OCI-LY1 (cell line): ENCODE data around the gene KCNE2.

Source experiments
- H2AFZ ChIP-seq: fragments of 200-600 bp; sonication (generic), shearing (Covaris generic); 2 replicates; pipeline ENCODE4 v1.6.0; 2014; ENCODE audit warnings: antibody characterized with exemption, mild to moderate bottlenecking, low read length
- H3F3A ChIP-seq: fragments of 200-600 bp; sonication (generic), shearing (Covaris generic); 2 replicates; pipeline ENCODE4 v1.6.0; 2014; ENCODE audit warnings: mild to moderate bottlenecking, antibody characterized with exemption, low read length, moderate library complexity; ENCODE audit not compliant: insufficient read depth
- H3K27ac ChIP-seq: fragments of 200-600 bp; sonication (generic); 2 replicates; pipeline ENCODE4 v1.5.1; 2014; ENCODE audit warnings: low read length, mixed run types, mild to moderate bottlenecking, low read depth; ENCODE audit not compliant: poor library complexity, severe bottlenecking
- H3K27me3 ChIP-seq: fragments of 200-600 bp; sonication (generic); 2 replicates; pipeline ENCODE4 v1.6.0; 2014; ENCODE audit warnings: antibody characterized with exemption, mild to moderate bottlenecking, low read length, moderate library complexity; ENCODE audit not compliant: insufficient read depth
- H3K36me3 ChIP-seq: fragments of 200-600 bp; sonication (generic); 2 replicates; pipeline ENCODE4 v1.6.1; 2014; ENCODE audit warnings: mild to moderate bottlenecking, antibody characterized with exemption, low read length, moderate library complexity, mixed read lengths; ENCODE audit not compliant: insufficient read depth
- H3K4me1 ChIP-seq: fragments of 200-600 bp; sonication (generic); 2 replicates; pipeline ENCODE4 v1.5.1; 2014; ENCODE audit warnings: mild to moderate bottlenecking, low read length, moderate library complexity; ENCODE audit not compliant: insufficient read depth, severe bottlenecking
- H3K4me2 ChIP-seq: fragments of 200-600 bp; sonication (generic), shearing (Covaris generic); 2 replicates; pipeline ENCODE4 v1.6.1; 2014; ENCODE audit warnings: low read length
- H3K4me3 ChIP-seq: fragments of 200-600 bp; sonication (generic); 2 replicates; pipeline ENCODE4 v1.5.1; 2014; ENCODE audit warnings: low read length, low read depth, mild to moderate bottlenecking, mixed read lengths; ENCODE audit not compliant: poor library complexity, severe bottlenecking
- H3K79me2 ChIP-seq: fragments of 200-600 bp; shearing (Covaris generic); 2 replicates; pipeline ENCODE4 v1.6.1; 2016; ENCODE audit warnings: mixed run types, low read length, mixed read lengths; ENCODE audit not compliant: insufficient read depth
- H3K9ac ChIP-seq: fragments of 200-600 bp; sonication (generic), shearing (Covaris generic); 2 replicates; pipeline ENCODE4 v1.6.1; 2014; ENCODE audit warnings: mild to moderate bottlenecking, low read length, mixed read lengths
- H3K9me2 ChIP-seq: fragments of 200-600 bp; sonication (generic), shearing (Covaris generic); 2 replicates; pipeline ENCODE4 v1.6.1; 2014; ENCODE audit warnings: low read depth, mild to moderate bottlenecking, low read length, mixed read lengths
- H3K9me3 ChIP-seq: fragments of 200-600 bp; shearing (Covaris generic); 2 replicates; pipeline ENCODE4 v1.6.1; 2014; ENCODE audit warnings: low read length, mixed read lengths
- H4K20me1 ChIP-seq: fragments of 200-600 bp; sonication (generic), shearing (Covaris generic); 2 replicates; pipeline ENCODE4 v1.6.0; 2016; ENCODE audit warnings: mild to moderate bottlenecking, low read length; ENCODE audit not compliant: insufficient read depth
- EZH2 ChIP-seq: fragments of 200-600 bp; sonication (generic), shearing (Covaris generic); IDR thresholded peaks from 2 replicates; pipeline ENCODE4 v1.8.0; 2017; ENCODE audit warnings: borderline replicate concordance, mixed run types, mild to moderate bottlenecking, antibody characterized with exemption, low read length, moderate library complexity, mixed read lengths
- TF ChIP-seq, protein P1 (sequence below): fragments of 200-600 bp; sonication (generic), shearing (Covaris generic); IDR thresholded peaks from 2 replicates; pipeline ENCODE4 v1.5.1; 2017; ENCODE audit warnings: mild to moderate bottlenecking, antibody characterized with exemption, low read length, moderate library complexity, mixed read lengths

The KCNE2 gene

DNA sequence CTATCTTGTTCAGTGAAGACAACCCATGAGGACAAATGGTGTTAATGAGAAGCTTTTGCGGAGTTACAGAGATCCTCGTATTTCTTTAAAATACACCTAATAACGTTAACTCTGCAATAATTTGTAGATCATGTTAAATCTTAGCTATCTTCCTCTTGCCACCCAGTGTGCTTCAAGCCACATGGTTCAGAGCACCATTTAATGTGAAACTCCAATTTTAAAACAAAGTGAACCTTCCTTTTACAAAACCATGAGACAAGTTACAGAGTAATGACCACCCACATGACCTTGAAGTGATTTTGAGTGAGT is 1.7 kb upstream of the KCNE2 start:
- Histone ChIP-seq H3K9me2 (no peaks in the 10 kb centered on the region), H3K9me3 (no peaks in the 10 kb centered on the region), H3K4me3 (no peak overlapping the region), H3K27me3 (peaks cover 3% of the 10 kb centered on the region; the same call in 1 of the 2 replicates), H3K4me1 (peaks cover 14% of the 10 kb centered on the region), H3K27ac (no peak overlapping the region), H3K9ac (no peak overlapping the region; the same call in 1 of the 2 replicates), H3K79me2 (no peaks in the 10 kb centered on the region), H2AFZ (no peak overlapping the region), H3F3A (no peaks in the 10 kb centered on the region), H3K36me3 (no peaks in the 10 kb centered on the region; the same call in 1 of the 2 replicates), H3K4me2 (no peak overlapping the region), H4K20me1 (no peaks in the 10 kb centered on the region)
- TF ChIP-seq, protein P1, sequence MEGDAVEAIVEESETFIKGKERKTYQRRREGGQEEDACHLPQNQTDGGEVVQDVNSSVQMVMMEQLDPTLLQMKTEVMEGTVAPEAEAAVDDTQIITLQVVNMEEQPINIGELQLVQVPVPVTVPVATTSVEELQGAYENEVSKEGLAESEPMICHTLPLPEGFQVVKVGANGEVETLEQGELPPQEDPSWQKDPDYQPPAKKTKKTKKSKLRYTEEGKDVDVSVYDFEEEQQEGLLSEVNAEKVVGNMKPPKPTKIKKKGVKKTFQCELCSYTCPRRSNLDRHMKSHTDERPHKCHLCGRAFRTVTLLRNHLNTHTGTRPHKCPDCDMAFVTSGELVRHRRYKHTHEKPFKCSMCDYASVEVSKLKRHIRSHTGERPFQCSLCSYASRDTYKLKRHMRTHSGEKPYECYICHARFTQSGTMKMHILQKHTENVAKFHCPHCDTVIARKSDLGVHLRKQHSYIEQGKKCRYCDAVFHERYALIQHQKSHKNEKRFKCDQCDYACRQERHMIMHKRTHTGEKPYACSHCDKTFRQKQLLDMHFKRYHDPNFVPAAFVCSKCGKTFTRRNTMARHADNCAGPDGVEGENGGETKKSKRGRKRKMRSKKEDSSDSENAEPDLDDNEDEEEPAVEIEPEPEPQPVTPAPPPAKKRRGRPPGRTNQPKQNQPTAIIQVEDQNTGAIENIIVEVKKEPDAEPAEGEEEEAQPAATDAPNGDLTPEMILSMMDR, result no peak
- TF ChIP-seq EZH2, result no peak

DNA sequence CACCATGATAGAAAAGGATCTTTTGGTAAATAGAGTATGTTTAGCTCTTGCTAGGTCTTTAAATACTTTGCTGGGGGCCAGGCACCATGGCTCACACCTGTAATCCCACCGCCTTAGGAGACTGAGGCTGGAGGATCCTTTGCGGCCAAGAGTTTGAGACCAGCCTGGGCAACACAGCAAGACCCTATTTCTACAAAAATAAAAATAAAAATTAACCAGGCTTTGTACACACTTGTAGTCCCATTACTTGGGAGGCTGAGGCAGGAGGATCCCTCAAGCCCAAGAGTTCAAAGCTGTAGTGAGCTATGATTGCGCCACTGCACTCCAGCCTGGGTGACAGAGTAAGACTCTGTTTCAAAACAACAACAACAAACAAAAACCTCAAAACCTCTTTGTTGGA is 1.1 kb upstream of the KCNE2 start:
- H3F3A ChIP-seq, result no peaks in the 10 kb centered on the region
- H2AFZ ChIP-seq, result no peak overlapping the region
- H3K4me1 ChIP-seq, result peaks cover 14% of the 10 kb centered on the region
- H3K9me3 ChIP-seq, result no peaks in the 10 kb centered on the region
- H3K79me2 ChIP-seq, result no peaks in the 10 kb centered on the region
- peaks cover 3% of the 10 kb centered on the region; the same call in 1 of the 2 replicates for H3K27me3 ChIP-seq
- H3K9me2 ChIP-seq, result no peaks in the 10 kb centered on the region
- TF ChIP-seq, protein P1, result no peak
- no peak overlapping the region for H3K4me2 ChIP-seq
- no peaks in the 10 kb centered on the region for H4K20me1 ChIP-seq
- no peak overlapping the region for H3K27ac ChIP-seq
- no peak overlapping the region for H3K4me3 ChIP-seq
- H3K9ac ChIP-seq, result no peak overlapping the region
- H3K36me3 ChIP-seq, result no peaks in the 10 kb centered on the region; the same call in 1 of the 2 replicates

DNA sequence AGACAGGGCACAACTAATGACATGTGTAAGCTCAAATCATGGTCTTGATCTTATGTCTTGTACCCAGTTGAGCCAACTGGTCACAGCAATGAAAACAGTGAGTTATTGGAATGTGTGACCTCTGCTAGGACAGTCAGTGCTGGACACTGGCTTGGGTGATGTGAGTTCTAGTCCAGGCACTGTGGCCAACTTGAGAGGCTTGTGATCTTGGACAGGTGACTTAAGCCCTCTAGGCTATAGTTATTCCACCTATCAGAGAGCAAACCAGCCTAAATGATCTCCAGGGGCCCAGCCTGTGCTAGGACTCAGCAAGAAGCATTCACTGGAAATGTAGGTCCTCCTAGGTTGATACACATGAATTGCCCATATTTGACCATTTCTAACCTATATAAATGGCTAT is 1.1 kb downstream of the KCNE2 start:
- TF ChIP-seq, protein P1, result no peak
- no peak for TF ChIP-seq EZH2
- H3K9me3 ChIP-seq, result no peaks in the 10 kb centered on the region
- no peaks in the 10 kb centered on the region for H3K36me3 ChIP-seq

More for the DNA sequence above, 1.1 kb downstream of the KCNE2 start:
- H3F3A ChIP-seq, result no peaks in the 10 kb centered on the region
- no peak overlapping the region for H3K9ac ChIP-seq
- H3K4me1 ChIP-seq, result peaks cover 14% of the 10 kb centered on the region
- no peaks in the 10 kb centered on the region for H3K9me2 ChIP-seq
- no peak overlapping the region for H2AFZ ChIP-seq
- H3K27ac ChIP-seq, result no peak overlapping the region
- H4K20me1 ChIP-seq, result no peaks in the 10 kb centered on the region
- no peaks in the 10 kb centered on the region for H3K27me3 ChIP-seq
- no peak overlapping the region for H3K4me2 ChIP-seq
- no peaks in the 10 kb centered on the region for H3K79me2 ChIP-seq
- H3K4me3 ChIP-seq, result no peak overlapping the region
